GM23338 (cell line): ENCODE results near the gene SETBP1. TPM values are rescaled to one million over a fixed set of nuclear protein-coding genes. Genes with fewer than 3 reads are reported as not detected.

Source experiments
- ATAC-seq: fragments of 200-7000 bp; cut with Tn5 transposase; 3 replicates; pipeline ENCODE4 v1.9.1; 2020
- DNase-seq: peaks from one replicate; pipeline ENCODE4 v3.0.0-alpha.2; 2015; ENCODE audit warnings: low spot score
- H2AFZ ChIP-seq: fragments of 200-600 bp; sonication (generic); 2 replicates; pipeline ENCODE4 v1.8.0; 2016; ENCODE audit warnings: antibody characterized with exemption, mild to moderate bottlenecking, moderate library complexity
- H3F3A ChIP-seq: fragments of 200-600 bp; sonication (generic); replicated peaks from 2 replicates; pipeline ENCODE4 v1.8.0; 2017; ENCODE audit warnings: antibody characterized with exemption, mixed run types, low read depth
- H3K27ac ChIP-seq: fragments of 200-600 bp; sonication (generic); 2 replicates; pipeline ENCODE4 v1.6.1; 2016; ENCODE audit warnings: low read depth
- H3K27me3 ChIP-seq: fragments of 200-600 bp; sonication (generic); 2 replicates; pipeline ENCODE4 v1.8.0; 2016; ENCODE audit warnings: mild to moderate bottlenecking, mixed run types, moderate library complexity; ENCODE audit not compliant: insufficient read depth
- H3K36me3 ChIP-seq: fragments of 200-600 bp; sonication (generic); 2 replicates; pipeline ENCODE4 v1.8.0; 2016; ENCODE audit warnings: mild to moderate bottlenecking; ENCODE audit not compliant: insufficient read depth
- H3K4me1 ChIP-seq: fragments of 200-600 bp; sonication (generic); 2 replicates; pipeline ENCODE4 v1.8.0; 2016; ENCODE audit warnings: mild to moderate bottlenecking, moderate library complexity; ENCODE audit not compliant: insufficient read depth
- H3K4me2 ChIP-seq: fragments of 200-600 bp; sonication (generic); 2 replicates; pipeline ENCODE4 v1.7.1; 2017; ENCODE audit warnings: mixed run types
- H3K4me3 ChIP-seq: fragments of 200-600 bp; sonication (generic); 2 replicates; pipeline ENCODE4 v1.6.1; 2016; ENCODE audit warnings: mixed run types
- H3K79me2 ChIP-seq: fragments of 200-600 bp; sonication (generic); replicated peaks from 2 replicates; pipeline ENCODE4 v1.8.0; 2017; ENCODE audit warnings: mild to moderate bottlenecking; ENCODE audit not compliant: insufficient read depth
- H3K9me2 ChIP-seq: fragments of 200-600 bp; sonication (generic); 2 replicates; pipeline ENCODE4 v1.8.0; 2017; ENCODE audit not compliant: insufficient read depth
- H4K20me1 ChIP-seq: fragments of 200-600 bp; sonication (generic); replicated peaks from 2 replicates; pipeline ENCODE4 v1.8.0; 2017; ENCODE audit warnings: mild to moderate bottlenecking; ENCODE audit not compliant: insufficient read depth
- H3K27ac Mint-ChIP-seq: 2 replicates; pipeline ENCODE4 v1.8.0; 2020; ENCODE audit warnings: inconsistent platforms, mild to moderate bottlenecking, moderate library complexity, mixed read lengths
- H3K27me3 Mint-ChIP-seq: 3 replicates; pipeline ENCODE4 v1.8.0; 2022; ENCODE audit warnings: low read depth, mild to moderate bottlenecking, moderate library complexity, mixed read lengths, inconsistent platforms; ENCODE audit not compliant: insufficient read depth, poor library complexity
- H3K36me3 Mint-ChIP-seq: 3 replicates; pipeline ENCODE4 v1.8.0; 2021; ENCODE audit warnings: low read depth, mild to moderate bottlenecking, inconsistent platforms, moderate library complexity, mixed read lengths
- H3K4me1 Mint-ChIP-seq: 3 replicates; pipeline ENCODE4 v1.8.0; 2020; ENCODE audit warnings: mild to moderate bottlenecking, inconsistent platforms, mixed read lengths
- H3K4me3 Mint-ChIP-seq: 3 replicates; pipeline ENCODE4 v1.8.0; 2021; ENCODE audit warnings: moderate library complexity, mild to moderate bottlenecking, inconsistent platforms, mixed read lengths
- H3K9me3 Mint-ChIP-seq: 3 replicates; pipeline ENCODE4 v1.8.0; 2020; ENCODE audit warnings: moderate library complexity, mild to moderate bottlenecking, inconsistent platforms, mixed read lengths
- NANOG ChIP-seq: IDR thresholded peaks from 2 replicates; pipeline ENCODE4 v1.6.1; 2016; ENCODE audit warnings: antibody characterized with exemption, borderline replicate concordance
- REST ChIP-seq: IDR thresholded peaks from one replicate; pipeline ENCODE4 v1.6.1; 2018; ENCODE audit warnings: antibody characterized with exemption; ENCODE audit not compliant: unreplicated experiment
- ZNF331 ChIP-seq: fragments of 250-450 bp; sonication (Bioruptor Pico); IDR thresholded peaks from 2 replicates; pipeline ENCODE4 v1.5.0; 2020; ENCODE audit warnings: low read depth, mild to moderate bottlenecking, moderate library complexity
- ZNF462 ChIP-seq: fragments of 250-450 bp; sonication (Bioruptor Pico); IDR thresholded peaks from 2 replicates; pipeline ENCODE4 v1.5.0; 2020; ENCODE audit warnings: mild to moderate bottlenecking, moderate library complexity
- polyA plus RNA-seq: library from polyadenylated mRNA; unstranded; fragments of >200 nt; fragmentation: Nextera tagmentation; extraction: Ambion mirVana; gene quantifications from 2 replicates; pipeline ENCODE4 v1.2.1, GENCODE V29; 2016
- total RNA-seq: library from RNA; depleted of rRNA; stranded (reverse); fragments of >200 nt; shearing (Covaris generic); gene quantifications from 2 replicates; pipeline ENCODE4 v1.2.3, GENCODE V29; 2014
- TF ChIP-seq, protein P1 (sequence below): IDR thresholded peaks from 2 replicates; pipeline ENCODE4 v1.6.1; 2016; ENCODE audit warnings: antibody characterized with exemption

The SETBP1 gene
- total and polyA plus RNA-seq, 2 experiments from 2014 or later: 1.6 to 5.5 TPM

- TF ChIP-seq, protein P1, sequence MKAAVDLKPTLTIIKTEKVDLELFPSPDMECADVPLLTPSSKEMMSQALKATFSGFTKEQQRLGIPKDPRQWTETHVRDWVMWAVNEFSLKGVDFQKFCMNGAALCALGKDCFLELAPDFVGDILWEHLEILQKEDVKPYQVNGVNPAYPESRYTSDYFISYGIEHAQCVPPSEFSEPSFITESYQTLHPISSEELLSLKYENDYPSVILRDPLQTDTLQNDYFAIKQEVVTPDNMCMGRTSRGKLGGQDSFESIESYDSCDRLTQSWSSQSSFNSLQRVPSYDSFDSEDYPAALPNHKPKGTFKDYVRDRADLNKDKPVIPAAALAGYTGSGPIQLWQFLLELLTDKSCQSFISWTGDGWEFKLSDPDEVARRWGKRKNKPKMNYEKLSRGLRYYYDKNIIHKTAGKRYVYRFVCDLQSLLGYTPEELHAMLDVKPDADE: no peak
- TF ChIP-seq REST: no peak
- TF ChIP-seq NANOG: no peak
These were observed 244.3 kb downstream of the SETBP1 start (continued) for GRCh38 chr18:44924785-44925499.

DNA sequence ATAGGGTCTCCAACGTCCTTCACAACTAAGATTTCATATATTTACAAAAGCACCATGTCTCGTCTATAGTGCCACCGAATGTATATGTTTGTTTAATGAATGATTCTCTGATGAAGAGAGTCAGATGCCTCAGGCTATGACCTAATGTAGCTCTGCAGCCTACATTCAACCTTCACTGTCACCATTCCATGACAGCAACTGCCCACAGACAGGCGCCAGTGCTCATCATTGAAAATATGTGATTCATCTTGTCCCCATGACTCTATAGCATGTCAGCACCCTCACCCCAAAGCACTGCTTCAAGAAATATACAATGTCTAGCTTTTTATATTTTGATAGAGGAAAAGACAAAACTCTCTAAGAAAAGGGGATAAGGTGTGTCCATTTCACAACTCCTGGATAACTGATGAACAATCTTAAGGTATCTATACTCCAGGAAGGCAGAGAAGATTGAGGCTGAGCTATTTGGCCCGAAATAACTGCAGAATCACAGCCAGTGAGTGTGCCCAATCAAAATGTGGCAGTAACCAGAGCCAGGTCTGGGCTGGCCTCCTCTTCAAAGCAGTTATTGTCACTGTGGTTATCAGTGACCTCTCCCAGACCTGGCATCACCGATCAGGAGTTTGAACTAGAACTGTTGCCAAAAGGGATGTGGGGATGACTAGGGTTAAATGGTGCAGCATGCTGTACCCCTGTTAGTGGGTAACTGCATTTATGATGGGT, 246.6 kb downstream of the SETBP1 start:
- no peak overlapping the region for H3K4me2 ChIP-seq
- no peak for DNase-seq
- peaks cover 17% of the 10 kb centered on the region; the same call in 1 of the 2 replicates for H3K9me2 ChIP-seq
- H4K20me1 ChIP-seq: no peaks in the 10 kb centered on the region
- ATAC-seq: no peak
- no peaks in the 10 kb centered on the region for H3F3A ChIP-seq
- H2AFZ ChIP-seq: no peak overlapping the region
- no peaks in the 10 kb centered on the region for H3K79me2 ChIP-seq
- Mint-ChIP-seq H3K4me1 (peaks cover 4% of the 10 kb centered on the region; the same call in 2 of the 3 replicates), H3K27ac (no peak overlapping the region), H3K4me3 (no peak overlapping the region), H3K27me3 (peaks cover 5% of the 10 kb centered on the region), H3K9me3 (peaks cover 20% of the 10 kb centered on the region), H3K36me3 (peaks cover 10% of the 10 kb centered on the region; the same call in 2 of the 3 replicates)
- H3K4me3 ChIP-seq: no peak overlapping the region
- H3K27me3 ChIP-seq: no peaks in the 10 kb centered on the region
- no peaks in the 10 kb centered on the region for H3K36me3 ChIP-seq
- 0 out of 2 replicates have a peak, but pooled peaks cover 3% of the 10 kb centered on the region for H3K4me1 ChIP-seq
- no peak overlapping the region for H3K27ac ChIP-seq
- TF ChIP-seq REST (no peak), ZNF331 (CRISPR knock-in tag) (no peak), NANOG (no peak), ZNF462 (CRISPR knock-in tag) (no peak)
- TF ChIP-seq, protein P1: no peak
